Duodenal mucosa (tissue), 2 donors: ENCODE results near the gene CRIP1.

Experiments used
- H3K27ac ChIP-seq: one replicate; pipeline ENCODE4 v1.7.0; 2013; ENCODE audit warnings: low read depth, low read length
- H3K27me3 ChIP-seq, 2 donors: one replicate each; pipeline ENCODE4 v1.7.0; 2013; ENCODE audit warnings: low read length in 2 of 2, control low read depth in 1 of 2; ENCODE audit not compliant: insufficient read depth in 2 of 2, control insufficient read depth in 1 of 2
- H3K36me3 ChIP-seq, 2 donors: one replicate each; pipeline ENCODE4 v1.7.0; 2013; ENCODE audit warnings: low read length in 2 of 2, control low read depth in 1 of 2; ENCODE audit not compliant: insufficient read depth in 2 of 2, control insufficient read depth in 1 of 2
- H3K4me1 ChIP-seq, 2 donors: one replicate each; pipeline ENCODE4 v1.7.0; 2013; ENCODE audit warnings: low read length in 2 of 2, control low read depth in 1 of 2; ENCODE audit not compliant: insufficient read depth in 2 of 2, control insufficient read depth in 1 of 2
- H3K4me3 ChIP-seq, 2 donors: one replicate each; pipeline ENCODE4 v1.7.0; 2013; ENCODE audit warnings: low read length in 2 of 2, low read depth in 1 of 2
- H3K9ac ChIP-seq, 2 donors: one replicate each; pipeline ENCODE4 v1.7.0; 2013; ENCODE audit warnings: low read length in 2 of 2, low read depth in 1 of 2
- H3K9me3 ChIP-seq, 2 donors: one replicate each; pipeline ENCODE4 v1.7.0; 2013; ENCODE audit warnings: low read length in 2 of 2, control low read depth in 1 of 2; ENCODE audit not compliant: control insufficient read depth in 1 of 2

The CRIP1 gene

GRCh38 chr14:105501504-105502291 lies 15.0 kb downstream of the CRIP1 start:
- H3K36me3 ChIP-seq, result no peaks in the 10 kb centered on the region
- no peaks in the 10 kb centered on the region for H3K27me3 ChIP-seq
- H3K9me3 ChIP-seq, result no peaks in the 10 kb centered on the region
- no peaks in the 10 kb centered on the region for H3K4me1 ChIP-seq
- no peak overlapping the region for H3K4me3 ChIP-seq
- H3K27ac ChIP-seq, result no peak overlapping the region
- no peak overlapping the region for H3K9ac ChIP-seq

- Histone ChIP-seq H3K4me3 (no peak overlapping the region), H3K27ac (no peak overlapping the region), H3K9ac (no peak overlapping the region), H3K9me3 (no peaks in the 10 kb centered on the region), H3K27me3 (no peaks in the 10 kb centered on the region), H3K36me3 (no peaks in the 10 kb centered on the region), H3K4me1 (no peaks in the 10 kb centered on the region)
These were observed 16.0 kb downstream of the CRIP1 start for GRCh38 chr14:105502446-105503295.

GRCh38 chr14:105503296-105503640 lies 16.6 kb downstream of the CRIP1 start:
- peaks cover 0 to 5% of the 10 kb centered on the region in 2 donors for H3K27me3 ChIP-seq
- H3K36me3 ChIP-seq, result no peaks in the 10 kb centered on the region
- H3K27ac ChIP-seq, result no peak overlapping the region
- no peak overlapping the region for H3K9ac ChIP-seq
- H3K9me3 ChIP-seq, result no peaks in the 10 kb centered on the region
- H3K4me3 ChIP-seq, result no peak overlapping the region
- H3K4me1 ChIP-seq, result no peaks in the 10 kb centered on the region

GRCh38 chr14:105503935-105504692 lies 17.4 kb downstream of the CRIP1 start:
- H3K27ac ChIP-seq, result no peak overlapping the region
- no peaks in the 10 kb centered on the region for H3K9me3 ChIP-seq
- no peak overlapping the region for H3K9ac ChIP-seq
- H3K36me3 ChIP-seq, result no peaks in the 10 kb centered on the region
- peaks cover 0 to 9% of the 10 kb centered on the region in 2 donors for H3K27me3 ChIP-seq
- no peaks in the 10 kb centered on the region for H3K4me1 ChIP-seq
- no peak overlapping the region for H3K4me3 ChIP-seq

GRCh38 chr14:105505101-105505500 lies 18.4 kb downstream of the CRIP1 start:
- no peaks in the 10 kb centered on the region for H3K36me3 ChIP-seq
- H3K27ac ChIP-seq, result no peak overlapping the region
- no peak overlapping the region for H3K9ac ChIP-seq
- H3K4me1 ChIP-seq, result no peaks in the 10 kb centered on the region
- H3K9me3 ChIP-seq, result no peaks in the 10 kb centered on the region
- peaks cover 0 to 9% of the 10 kb centered on the region in 2 donors for H3K27me3 ChIP-seq
- no peak overlapping the region for H3K4me3 ChIP-seq

- H3K9ac ChIP-seq, result no peak overlapping the region
- no peak overlapping the region for H3K27ac ChIP-seq
- no peaks in the 10 kb centered on the region for H3K36me3 ChIP-seq
- no peaks in the 10 kb centered on the region for H3K4me1 ChIP-seq
- H3K27me3 ChIP-seq, result peaks cover 0 to 16% of the 10 kb centered on the region in 2 donors
- no peak overlapping the region for H3K4me3 ChIP-seq
- H3K9me3 ChIP-seq, result no peaks in the 10 kb centered on the region
These were observed 20.6 kb downstream of the CRIP1 start for GRCh38 chr14:105507247-105507646.

GRCh38 chr14:105508069-105508468 lies 21.4 kb downstream of the CRIP1 start:
- no peak overlapping the region for H3K27ac ChIP-seq
- no peaks in the 10 kb centered on the region for H3K36me3 ChIP-seq

GRCh38 chr14:105508601-105509000 lies 21.9 kb downstream of the CRIP1 start:
- H3K36me3 ChIP-seq, result no peaks in the 10 kb centered on the region
- H3K4me1 ChIP-seq, result no peaks in the 10 kb centered on the region
- no peak overlapping the region for H3K9ac ChIP-seq
- no peak overlapping the region for H3K4me3 ChIP-seq
- no peak overlapping the region for H3K27ac ChIP-seq
- peaks cover 7 to 23% of the 10 kb centered on the region in 2 donors for H3K27me3 ChIP-seq
- H3K9me3 ChIP-seq, result no peaks in the 10 kb centered on the region

More at GRCh38 chr14:105508069-105508468, 21.4 kb downstream of the CRIP1 start:
- Histone ChIP-seq H3K4me3 (no peak overlapping the region), H3K9me3 (no peaks in the 10 kb centered on the region), H3K4me1 (no peaks in the 10 kb centered on the region), H3K27me3 (peaks cover 6 to 23% of the 10 kb centered on the region in 2 donors), H3K9ac (no peak overlapping the region)

- Histone ChIP-seq H3K36me3 (no peaks in the 10 kb centered on the region), H3K27ac (no peak overlapping the region), H3K4me3 (no peak overlapping the region), H3K4me1 (no peaks in the 10 kb centered on the region), H3K9me3 (no peaks in the 10 kb centered on the region), H3K27me3 (peaks cover 9 to 16% of the 10 kb centered on the region in 2 donors), H3K9ac (no peak overlapping the region)
These were observed 30.4 kb downstream of the CRIP1 start for GRCh38 chr14:105517096-105517495.
